ENCODE data around the gene SNAPC2.
"Not testable (repeated sequence)": the region's sequence is repeated elsewhere in the genome, so short reads cannot be mapped to it uniquely, and the experiment has no call there.

SNAPC2 gene

DNA sequence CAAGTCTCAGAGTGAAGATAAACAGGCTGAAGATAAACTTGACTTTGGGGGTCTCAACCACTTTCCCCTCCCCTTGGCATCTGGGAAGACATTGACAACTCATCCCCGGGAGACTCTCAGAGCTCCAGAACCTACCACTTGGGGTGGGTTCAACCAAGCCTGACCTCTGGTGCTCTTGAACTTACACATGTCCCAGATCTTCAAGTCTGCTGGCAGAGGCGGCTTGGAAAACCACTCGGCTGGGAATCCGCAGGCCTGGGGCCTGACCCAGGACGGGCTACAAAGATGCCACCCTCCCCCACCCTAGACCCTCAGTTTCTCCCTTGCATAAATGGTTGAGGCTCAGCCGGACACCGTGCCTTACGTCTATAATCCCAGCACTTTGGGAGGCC lies 31.3 kb upstream of the SNAPC2 start:
- DNase-seq = no peak

DNA sequence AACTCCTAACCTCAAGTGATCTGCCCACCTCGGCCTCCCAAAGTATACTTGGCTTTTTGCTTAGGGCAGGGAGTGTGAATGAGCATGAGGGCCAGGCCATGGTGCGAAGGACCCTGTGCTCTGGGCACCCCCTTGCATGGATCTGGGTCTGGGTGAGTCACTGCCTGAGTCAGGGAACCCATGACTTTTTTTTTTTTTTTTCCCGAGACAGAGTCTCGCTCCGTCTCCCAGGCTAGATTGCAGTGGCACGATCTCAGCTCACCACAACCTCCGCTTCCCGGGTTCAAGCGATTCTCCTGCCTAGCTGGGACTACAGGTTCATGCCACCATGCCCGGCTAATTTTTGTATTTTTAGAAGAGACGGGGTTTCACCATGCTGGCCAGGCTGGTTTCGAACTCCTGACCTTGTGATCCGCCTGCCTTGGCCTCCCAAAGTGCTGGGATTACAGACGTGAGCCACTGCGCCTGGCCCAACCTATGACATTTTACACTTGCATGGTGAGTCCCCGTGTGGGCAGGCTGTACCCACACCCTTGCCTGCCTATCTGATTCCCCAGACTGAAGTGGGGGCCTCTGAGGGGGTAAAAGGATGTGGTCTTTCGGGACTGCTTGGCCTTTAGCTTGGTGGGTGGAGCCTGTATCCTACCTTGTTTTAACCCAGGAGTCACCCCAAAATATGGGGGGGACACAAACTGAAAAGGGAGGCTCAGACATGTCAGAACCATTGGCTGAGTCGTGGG lies 26.6 kb upstream of the SNAPC2 start:
- DNase-seq = not testable (repeated sequence)

- DNase-seq = no peak
Measured at GRCh38 chr19:7894612-7895309, 25.4 kb upstream of the SNAPC2 start.

GRCh38 chr19:7895565-7895964 lies 24.6 kb upstream of the SNAPC2 start:
- no peak for DNase-seq

- DNase-seq = no peak
Measured at GRCh38 chr19:7897292-7897691, 22.8 kb upstream of the SNAPC2 start.

- no peak for DNase-seq
Measured at GRCh38 chr19:7898967-7899366, 21.2 kb upstream of the SNAPC2 start.

DNA sequence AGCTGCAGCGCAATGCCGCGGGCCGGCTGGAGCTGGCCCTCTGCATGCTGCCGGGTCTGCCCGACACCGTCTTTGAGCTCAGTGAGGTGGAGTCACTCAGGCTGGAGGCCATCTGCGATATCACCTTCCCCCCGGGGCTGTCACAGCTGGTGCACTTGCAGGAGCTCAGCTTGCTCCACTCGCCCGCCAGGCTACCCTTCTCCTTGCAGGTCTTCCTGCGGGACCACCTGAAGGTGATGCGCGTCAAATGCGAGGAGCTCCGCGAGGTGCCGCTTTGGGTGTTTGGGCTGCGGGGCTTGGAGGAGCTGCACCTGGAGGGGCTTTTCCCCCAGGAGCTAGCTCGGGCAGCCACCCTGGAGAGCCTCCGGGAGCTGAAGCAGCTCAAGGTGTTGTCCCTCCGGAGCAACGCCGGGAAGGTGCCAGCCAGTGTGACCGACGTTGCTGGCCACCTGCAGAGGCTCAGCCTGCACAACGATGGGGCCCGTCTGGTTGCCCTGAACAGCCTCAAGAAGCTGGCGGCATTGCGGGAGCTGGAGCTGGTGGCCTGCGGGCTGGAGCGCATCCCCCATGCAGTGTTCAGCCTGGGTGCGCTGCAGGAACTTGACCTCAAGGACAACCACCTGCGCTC lies 20.3 kb upstream of the SNAPC2 start:
- no peak for DNase-seq

- DNase-seq = no peak
Measured at GRCh38 chr19:7900401-7900870, 19.7 kb upstream of the SNAPC2 start.

- DNase-seq = no peak
Measured at GRCh38 chr19:7900931-7901330, 19.2 kb upstream of the SNAPC2 start.

- DNase-seq = no peak
Measured at GRCh38 chr19:7901337-7901736, 18.8 kb upstream of the SNAPC2 start.

DNA sequence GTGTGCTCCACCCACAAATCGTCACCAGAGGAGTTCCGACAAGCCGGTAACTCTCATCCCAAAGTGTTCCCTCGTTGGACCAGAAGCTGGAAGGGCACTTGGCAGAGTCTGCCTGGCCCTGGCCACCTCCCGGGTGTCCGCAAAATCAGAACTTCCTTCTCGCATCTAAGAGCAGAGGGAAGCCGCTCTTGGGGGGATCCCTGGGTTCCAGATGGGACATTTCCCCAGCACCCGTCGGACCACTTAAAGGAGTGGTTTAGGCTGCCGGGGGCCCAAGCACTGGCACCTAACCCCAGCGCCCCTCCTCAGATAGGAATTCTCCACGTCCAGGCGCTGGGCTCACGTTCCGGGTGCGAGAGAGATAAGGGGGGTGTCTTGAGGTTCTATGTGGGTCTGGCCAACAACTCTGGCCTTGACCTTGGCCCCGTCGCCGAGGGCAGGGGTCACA lies 17.3 kb upstream of the SNAPC2 start:
- no peak for DNase-seq

DNA sequence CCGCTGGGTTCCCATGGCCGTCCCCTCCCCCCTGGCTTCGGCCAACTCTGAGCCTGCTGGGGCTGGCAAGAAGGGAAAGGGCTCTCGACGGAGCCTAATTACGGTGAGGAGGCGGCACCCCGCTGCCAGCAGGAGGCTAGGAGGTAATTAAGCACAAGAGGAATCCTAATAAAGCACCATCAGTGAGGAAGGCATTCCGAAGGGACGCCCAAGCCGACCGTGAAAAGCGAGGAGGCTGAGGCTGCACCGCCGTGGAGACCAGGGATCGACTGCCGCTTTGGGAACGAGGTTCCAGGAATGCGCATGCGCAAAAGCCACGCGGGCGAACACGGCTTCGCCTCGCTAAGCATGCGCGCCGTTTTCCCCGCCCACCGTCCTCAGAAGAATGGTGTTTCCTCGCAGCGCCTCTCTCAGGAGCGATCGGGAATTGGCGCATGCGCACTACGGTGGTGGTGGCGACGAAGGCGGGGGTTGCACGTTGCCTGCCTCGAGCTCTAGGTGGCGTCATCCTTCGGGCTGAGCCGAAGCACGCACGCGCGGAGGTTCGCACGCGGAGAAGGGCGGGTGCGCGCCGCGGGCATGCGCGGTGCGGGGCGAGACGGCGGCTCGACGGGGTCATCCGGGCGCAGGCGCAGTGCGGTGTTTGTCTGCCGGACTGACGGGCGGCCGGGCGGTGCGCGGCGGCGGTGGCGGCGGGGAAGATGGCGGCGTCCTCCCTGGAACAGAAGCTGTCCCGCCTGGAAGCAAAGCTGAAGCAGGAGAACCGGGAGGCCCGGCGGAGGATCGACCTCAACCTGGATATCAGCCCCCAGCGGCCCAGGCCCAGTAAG lies 16.7 kb upstream of the SNAPC2 start, which contains the start of gene MAP2K7:
Gene MAP2K7, plus strand, starts transcription at position 634 of the 830 bp plus-strand sequence. Its CDS starts 68 bp downstream, at position 702.
- peak; percentile 98 for DNase-seq

DNA sequence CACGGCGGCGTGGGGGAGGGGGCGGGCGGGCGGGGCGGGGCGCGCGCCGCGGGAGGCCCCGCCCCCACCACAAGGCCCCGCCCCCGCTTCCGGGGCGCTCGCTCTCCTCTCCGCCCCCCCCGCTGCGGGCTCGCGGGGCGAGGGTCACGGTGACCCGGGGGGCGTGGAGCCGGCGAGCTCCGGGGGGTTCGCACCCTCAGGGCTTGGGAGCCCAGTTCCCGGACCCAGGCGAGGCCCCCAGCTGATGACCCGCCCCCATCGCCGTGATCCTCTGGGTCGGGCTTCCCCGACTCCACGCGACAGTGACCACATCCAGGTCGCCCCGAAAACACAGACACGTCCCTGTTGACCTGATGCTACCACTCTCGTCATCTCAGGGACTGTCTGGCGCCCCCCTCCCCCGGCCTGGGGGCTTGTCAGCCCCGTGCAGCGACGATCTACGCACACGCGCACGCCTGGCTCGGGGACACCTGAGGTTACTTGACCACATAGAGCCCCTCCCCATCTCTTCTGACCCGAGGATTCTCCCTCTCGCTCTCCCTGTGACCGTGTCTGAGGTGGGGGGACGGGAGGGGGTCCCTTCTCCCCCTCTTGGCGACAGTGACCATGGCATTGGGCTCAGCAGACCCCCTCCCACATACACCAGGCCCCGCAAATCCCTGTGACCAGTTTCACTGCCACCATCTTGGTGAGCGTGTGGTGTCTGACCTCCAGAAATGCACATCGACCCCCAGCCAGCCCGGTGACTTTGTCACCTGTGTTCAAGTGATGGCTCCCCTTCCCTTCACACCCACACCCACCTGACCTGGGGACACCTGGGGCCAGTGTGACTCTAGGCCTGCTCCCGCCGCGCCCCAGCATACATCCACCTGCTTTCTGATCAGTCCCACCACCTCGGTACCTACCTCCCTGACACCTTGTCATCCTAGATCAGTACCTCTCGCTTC lies 15.8 kb upstream of the SNAPC2 start:
- no peak for DNase-seq

DNA sequence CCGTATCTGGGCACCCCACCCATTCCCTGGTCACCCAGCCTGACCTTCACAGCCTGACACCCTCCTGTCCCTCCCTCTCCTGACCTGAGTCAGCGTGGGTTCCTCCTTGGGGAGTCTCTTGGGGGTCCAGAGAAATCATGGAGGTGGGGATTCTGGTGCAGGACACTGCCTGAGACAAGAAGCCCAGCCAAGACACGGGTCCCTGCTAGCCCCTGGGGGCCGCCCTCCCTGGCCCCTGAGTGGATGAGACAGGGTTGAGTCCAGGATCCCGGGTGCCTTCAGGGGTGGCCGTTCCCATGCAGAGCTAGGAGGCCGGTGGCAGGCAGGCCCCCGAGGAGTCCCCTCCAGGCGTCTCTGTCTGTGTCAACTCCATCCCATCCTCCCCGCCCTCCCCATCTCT lies 14.9 kb upstream of the SNAPC2 start:
- DNase-seq = no peak

DNA sequence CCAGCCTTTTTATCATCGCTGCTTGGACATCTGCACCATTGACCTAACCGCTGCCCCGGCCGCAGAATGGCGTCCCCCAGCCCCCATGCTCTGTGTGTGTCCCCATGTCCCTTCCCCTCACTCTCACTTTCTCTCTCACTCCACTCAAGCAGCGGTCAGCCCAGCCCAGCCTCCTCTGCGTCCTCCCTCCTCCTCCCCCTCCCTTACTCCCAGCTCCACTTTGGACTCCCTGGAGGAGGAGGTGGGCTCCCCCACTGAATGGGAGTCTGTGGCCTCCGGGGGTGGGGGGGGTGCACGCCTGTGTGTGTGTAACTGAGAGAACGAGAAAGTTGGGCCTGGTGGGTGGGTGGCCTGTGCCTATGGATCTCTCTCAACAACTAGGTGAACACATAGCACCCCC lies 14.3 kb upstream of the SNAPC2 start:
- no peak for DNase-seq

GRCh38 chr19:7907122-7907521 lies 13.0 kb upstream of the SNAPC2 start:
- DNase-seq = no peak

- DNase-seq = no peak
Measured at GRCh38 chr19:7907544-7907943, 12.6 kb upstream of the SNAPC2 start.

- DNase-seq = no peak
Measured at GRCh38 chr19:7908078-7908699, 11.9 kb upstream of the SNAPC2 start.

- DNase-seq = no peak
Measured at GRCh38 chr19:7908742-7909461, 11.2 kb upstream of the SNAPC2 start.

GRCh38 chr19:7909471-7910067 lies 10.6 kb upstream of the SNAPC2 start:
- no peak for DNase-seq

Measured in hippocampal formation (tissue), 2 donors.